K562 (cell line): ENCODE results near the gene EDARADD. TPM values are rescaled to one million over a fixed set of nuclear protein-coding genes. Genes with fewer than 3 reads are reported as not detected.

Experiments used
- CBX3 ChIP-seq, 2 experiments: IDR thresholded peaks; 1 replicate in 1 of 2; 2 replicates in 1 of 2; pipeline ENCODE4 v1.6.1; 2012; ENCODE audit warnings: inconsistent platforms in 2 of 2, low read length in 2 of 2, borderline replicate concordance in 1 of 2, control low read depth in 1 of 2
- CXXC5 ChIP-seq: fragments of 250-450 bp; sonication (Bioruptor Pico); IDR thresholded peaks from 2 replicates; pipeline ENCODE4 v1.8.0; 2022; ENCODE audit warnings: inconsistent platforms, mild to moderate bottlenecking, moderate library complexity
- JUNB ChIP-seq: fragments of 450-650 bp; formaldehyde crosslinking; conservative IDR thresholded peaks from 2 replicates; pipeline ENCODE4 v1.4.0; 2020; ENCODE audit warnings: mild to moderate bottlenecking
- KLF1 ChIP-seq: fragments of 450-650 bp; IDR thresholded peaks from 2 replicates; pipeline ENCODE4 v1.6.1; 2016; ENCODE audit warnings: missing genetic modification characterization, missing compliant biosample characterization
- MTA2 ChIP-seq: fragments of 450-650 bp; IDR thresholded peaks from 2 replicates; pipeline ENCODE4 v1.6.1; 2016; ENCODE audit warnings: low read depth
- NFE2 ChIP-seq: IDR thresholded peaks from 2 replicates; pipeline ENCODE4 v1.6.1; 2014; ENCODE audit warnings: antibody characterized with exemption, low read depth
- NR2C1 ChIP-seq, 2 experiments: fragments of 450-650 bp; IDR thresholded peaks; 2 replicates each; pipeline ENCODE4 v1.6.1; 2017; ENCODE audit warnings: mild to moderate bottlenecking in 2 of 2, antibody characterized with exemption in 1 of 2, inconsistent platforms in 1 of 2, missing compliant biosample characterization in 1 of 2, missing genetic modification characterization in 1 of 2
- PKNOX1 ChIP-seq: fragments of 450-650 bp; IDR thresholded peaks from 2 replicates; pipeline ENCODE4 v1.6.1; 2016
- POLR2H ChIP-seq: IDR thresholded peaks from 2 replicates; pipeline ENCODE4 v1.6.1; 2016; ENCODE audit warnings: missing genetic modification characterization, low read depth, mild to moderate bottlenecking, control low read depth, missing compliant biosample characterization, moderate library complexity
- PYGO2 ChIP-seq: fragments of 450-650 bp; IDR thresholded peaks from 2 replicates; pipeline ENCODE4 v1.6.1; 2016; ENCODE audit warnings: mild to moderate bottlenecking, missing genetic modification characterization, moderate library complexity, missing compliant biosample characterization
- RBM17 ChIP-seq: fragments of 200-400 bp; formaldehyde crosslinking; IDR thresholded peaks from 2 replicates; pipeline ENCODE4 v1.6.1; 2017; ENCODE audit warnings: low read depth, mild to moderate bottlenecking, low read length, borderline replicate concordance
- REST ChIP-seq, 2 experiments: fragments of 450-650 bp; formaldehyde crosslinking in 1 of 2; IDR thresholded peaks; 2 replicates each; pipeline versions ENCODE4 v1.4.0 to v1.6.1; 2014 to 2020; ENCODE audit warnings: mild to moderate bottlenecking in 2 of 2, borderline replicate concordance in 1 of 2, low read depth in 1 of 2
- RFX7 ChIP-seq: fragments of 250-450 bp; sonication (Bioruptor Pico); IDR thresholded peaks from 2 replicates; pipeline ENCODE4 v1.5.1; 2021; ENCODE audit warnings: mild to moderate bottlenecking
- ZNF444 ChIP-seq: fragments of 250-450 bp; sonication (Bioruptor Pico); IDR thresholded peaks from 2 replicates; pipeline ENCODE4 v1.4.0; 2020; ENCODE audit warnings: mild to moderate bottlenecking, moderate library complexity
- polyA plus RNA-seq, 8 experiments: library from polyadenylated mRNA; depleted of rRNA in 4 of 8; stranded (reverse) in 5 of 8; unstranded in 3 of 8; fragments of >200 nt; fragmentation: Nextera tagmentation in 2 of 8; fragmentation: Illumina TruSeq in 1 of 8; extraction: Ambion mirVana in 2 of 8; extraction: Trizol in 1 of 8; gene quantifications; 2 replicates each; pipeline versions ENCODE4 v1.2.1 to v1.2.3, GENCODE V29; 2011 to 2014; ENCODE audit warnings: inconsistent platforms in 1 of 8, missing spikeins in 1 of 8
- total RNA-seq, 7 experiments: library from RNA; depleted of rRNA in 6 of 7; stranded (reverse); fragments of >200 nt in 6 of 7; fragmentation: Illumina TruSeq in 2 of 7; extraction: Trizol in 2 of 7; gene quantifications; 2 replicates each; pipeline versions ENCODE4 v1.2.1 to v1.2.3, GENCODE V29; 2011 to 2021; ENCODE audit warnings: low replicate concordance in 1 of 7
- TF ChIP-seq, protein P1 (sequence below): fragments of 250-450 bp; sonication (Bioruptor Pico); IDR thresholded peaks from 2 replicates; pipeline ENCODE4 v1.4.0; 2020; ENCODE audit warnings: mild to moderate bottlenecking, moderate library complexity

EDARADD gene
- total and polyA plus RNA-seq, 9 of the 15 experiments (the other 6 are each of a cell fraction or from before 2014, with no cell fraction given): 0.46 to 32.4 (median 20.6) TPM

- TF ChIP-seq PYGO2 (tag): 0 out of 2 replicates have a peak, but pooled peaks have one; percentile 21
- TF ChIP-seq JUNB: no peak
- no peak for TF ChIP-seq CBX3 (IDR thresholded peaks at IDR 0.05; ENCODE audit: borderline replicate concordance in 1 of 2, low read length in 2 of 2)
- TF ChIP-seq RBM17: no peak
- no peak for TF ChIP-seq NFE2
- TF ChIP-seq NR2C1 (IDR thresholded peaks at IDR 0.05): no peak
- TF ChIP-seq NR2C1 (tag; IDR thresholded peaks at IDR 0.05): no peak
- no peak for TF ChIP-seq RFX7 (CRISPR knock-in tag)
- TF ChIP-seq ZNF444 (CRISPR knock-in tag): no peak
- no peak for TF ChIP-seq KLF1
- TF ChIP-seq REST (IDR thresholded peaks at IDR 0.05; ENCODE audit: borderline replicate concordance): peak; percentile 47; the same call in 1 of the 2 replicates
- no peak for TF ChIP-seq REST (CRISPR knock-in tag; IDR thresholded peaks at IDR 0.05; ENCODE audit: low read depth)
- 0 out of 2 replicates have a peak, but pooled peaks have one; percentile 28 for TF ChIP-seq CXXC5 (CRISPR knock-in tag)
- TF ChIP-seq PKNOX1: 0 out of 2 replicates have a peak, but pooled peaks have one; percentile 17
- no peak for TF ChIP-seq MTA2
- TF ChIP-seq, protein P1, sequence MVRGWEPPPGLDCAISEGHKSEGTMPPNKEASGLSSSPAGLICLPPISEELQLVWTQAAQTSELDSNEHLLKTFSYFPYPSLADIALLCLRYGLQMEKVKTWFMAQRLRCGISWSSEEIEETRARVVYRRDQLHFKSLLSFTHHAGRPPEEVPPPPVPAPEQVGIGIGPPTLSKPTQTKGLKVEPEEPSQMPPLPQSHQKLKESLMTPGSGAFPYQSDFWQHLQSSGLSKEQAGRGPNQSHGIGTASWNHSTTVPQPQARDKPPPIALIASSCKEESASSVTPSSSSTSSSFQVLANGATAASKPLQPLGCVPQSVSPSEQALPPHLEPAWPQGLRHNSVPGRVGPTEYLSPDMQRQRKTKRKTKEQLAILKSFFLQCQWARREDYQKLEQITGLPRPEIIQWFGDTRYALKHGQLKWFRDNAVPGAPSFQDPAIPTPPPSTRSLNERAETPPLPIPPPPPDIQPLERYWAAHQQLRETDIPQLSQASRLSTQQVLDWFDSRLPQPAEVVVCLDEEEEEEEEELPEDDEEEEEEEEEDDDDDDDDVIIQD (CRISPR knock-in tag): no peak
- TF ChIP-seq POLR2H (tag): no peak
Measured at GRCh38 chr1:236345728-236346127, 48.4 kb upstream of the EDARADD start (continued).
